Panc1 (cell line): Measurements from ENCODE around the gene CENPF. TPM values are rescaled to one million over a fixed set of nuclear protein-coding genes. Genes with fewer than 3 reads are reported as not detected.

Experiments
- ATAC-seq: fragments of 200-7000 bp; cut with Tn5 transposase; 2 replicates; pipeline ENCODE4 v1.9.1; 2020; ENCODE audit warnings: mild to moderate bottlenecking, moderate library complexity
- BruUV-seq: library from RNA; stranded (reverse); fragments of 400-500 nt; replicated peaks from 2 replicates; lab custom pipeline; 2021; lab: Mats Ljungman, UMichigan
- CTCF ChIA-PET: fragments of 300-600 bp; sonication (Branson Sonifier 250); formaldehyde crosslinking; loops from one replicate; lab custom pipeline; 2022; ENCODE audit warnings: antibody characterized with exemption; lab: Charles Lee
- POLR2A ChIA-PET: fragments of 300-600 bp; sonication (Branson Sonifier 250); formaldehyde crosslinking; loops from one replicate; lab custom pipeline; 2022; ENCODE audit warnings: antibody characterized with exemption; lab: Charles Lee
- DNase-seq: peaks from one replicate; pipeline ENCODE4 v3.0.0-alpha.2; 2010; ENCODE audit warnings: low read depth, low spot score
- H3K27ac ChIP-seq: 2 replicates; pipeline ENCODE4 v1.5.1; 2011; ENCODE audit warnings: mild to moderate bottlenecking, low read length, inconsistent platforms
- H3K27me3 ChIP-seq: fragments of 200-500 bp; sonication (Bioruptor generic); 2 replicates; pipeline ENCODE4 v1.6.0; 2014; ENCODE audit warnings: low read length, inconsistent platforms; ENCODE audit not compliant: control insufficient read depth, insufficient read depth
- H3K36me3 ChIP-seq: fragments of 200-500 bp; sonication (Bioruptor generic); 2 replicates; pipeline ENCODE4 v1.5.1; 2014; ENCODE audit warnings: inconsistent platforms, mild to moderate bottlenecking, low read length, moderate library complexity; ENCODE audit not compliant: control insufficient read depth, insufficient read depth
- H3K4me1 ChIP-seq: 2 replicates; pipeline ENCODE4 v1.5.1; 2011; ENCODE audit warnings: inconsistent platforms, mild to moderate bottlenecking, low read length, moderate library complexity; ENCODE audit not compliant: control insufficient read depth, insufficient read depth
- H3K4me3 ChIP-seq, 2 experiments: 2 replicates each; pipeline ENCODE4 v1.5.1; 2011 to 2012; ENCODE audit warnings: low read depth in 2 of 2, low read length in 2 of 2, mild to moderate bottlenecking in 2 of 2, inconsistent platforms in 1 of 2, moderate library complexity in 1 of 2
- H3K9me3 ChIP-seq: fragments of 200-500 bp; sonication (Bioruptor generic); 2 replicates; pipeline ENCODE4 v1.5.1; 2014; ENCODE audit warnings: low read depth, mild to moderate bottlenecking, inconsistent platforms, low read length, moderate library complexity; ENCODE audit not compliant: control insufficient read depth, insufficient read depth
- CTCF ChIP-seq: fragments of 450-650 bp; IDR thresholded peaks from 2 replicates; pipeline ENCODE4 v1.5.1; 2017; ENCODE audit warnings: mild to moderate bottlenecking
- POLR2AphosphoS5 ChIP-seq: IDR thresholded peaks from 2 replicates; pipeline ENCODE4 v1.6.1; 2012; ENCODE audit warnings: mild to moderate bottlenecking, low read depth, low read length, moderate library complexity
- REST ChIP-seq, 2 experiments: IDR thresholded peaks; 2 replicates each; pipeline ENCODE4 v1.6.1; 2011 to 2012; ENCODE audit warnings: low read depth in 2 of 2, control low read depth in 1 of 2, low read length in 1 of 2, mild to moderate bottlenecking in 1 of 2, moderate library complexity in 1 of 2; ENCODE audit not compliant: insufficient read depth in 1 of 2
- SIN3A ChIP-seq: IDR thresholded peaks from 2 replicates; pipeline ENCODE4 v1.6.1; 2012; ENCODE audit warnings: low read depth, mild to moderate bottlenecking, low read length, moderate library complexity, borderline replicate concordance; ENCODE audit not compliant: insufficient read depth
- TCF7L2 ChIP-seq: IDR thresholded peaks from 2 replicates; pipeline ENCODE4 v1.6.1; 2011; ENCODE audit warnings: mild to moderate bottlenecking, low read depth, low read length, inconsistent platforms
- in situ Hi-C: cut with HindIII; loops from 2 replicates; pipeline ENCODE4 v1.10.0; 2016; ENCODE audit warnings: low sequenced_read_pairs, low pct_unique_long_range_greater_than_20kb
- intact Hi-C: fragments of 100-400 bp; cut with micrococcal nuclease; formaldehyde crosslinking; loops from one replicate; pipeline ENCODE4 v1.10.0; 2022; ENCODE audit not compliant: unreplicated experiment
- total RNA-seq: library from RNA; stranded (reverse); gene quantifications from one replicate; pipeline ENCODE4 v1.2.1, GENCODE V29; 2021; ENCODE audit not compliant: unreplicated experiment

CENPF gene
- total RNA-seq, 1 experiment from 2014 or later = 156 TPM

DNA sequence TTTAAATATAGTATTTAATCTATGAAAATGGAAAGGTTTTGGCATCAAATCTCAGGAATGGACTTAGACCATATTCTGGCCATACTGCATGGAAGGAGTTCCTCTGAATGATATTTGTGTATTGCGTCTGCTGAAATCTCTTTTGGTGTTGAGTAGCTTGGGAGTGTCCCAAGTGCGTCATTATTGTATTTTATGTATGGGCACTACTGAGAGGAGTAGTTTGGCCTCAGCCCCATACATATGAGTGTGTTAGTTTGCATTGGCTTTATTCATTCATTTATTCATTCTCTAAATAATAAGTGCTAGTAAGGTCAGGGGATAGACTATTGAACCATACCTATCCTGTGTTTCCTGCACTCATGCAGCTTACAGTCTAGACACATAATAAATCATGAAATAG lies 46.6 kb downstream of the CENPF start:
- ATAC-seq (no peak), DNase-seq (no peak)
- H3K9me3 ChIP-seq = no peaks in the 10 kb centered on the region
- peaks cover 65% of the 10 kb centered on the region for H3K36me3 ChIP-seq
- TF ChIP-seq TCF7L2 (no peak), REST (IDR thresholded peaks at IDR 0.05; ENCODE audit: insufficient read depth in 1 of 2, low read depth in 2 of 2, low read length in 1 of 2) (no peak), CTCF (no peak), POLR2AphosphoS5 (no peak), SIN3A (no peak)
- POLR2A ChIA-PET = no interaction called here
- in situ Hi-C loops (no loop called here), intact Hi-C loops (no loop called here)
- H3K4me1 ChIP-seq = no peaks in the 10 kb centered on the region
- H3K27ac ChIP-seq = no peak overlapping the region
- no peaks in the 10 kb centered on the region for H3K27me3 ChIP-seq
- no TSS peak for BruUV-seq
- CTCF ChIA-PET = no interaction called here
- H3K4me3 ChIP-seq = no peak overlapping the region

GRCh38 chr1:214650664-214651063 lies 47.7 kb downstream of the CENPF start:
- BruUV-seq = no TSS peak
- no peaks in the 10 kb centered on the region for H3K9me3 ChIP-seq
- no peaks in the 10 kb centered on the region for H3K4me1 ChIP-seq
- DNase-seq = no peak
- TF ChIP-seq TCF7L2 = no peak
- no peak for TF ChIP-seq REST (IDR thresholded peaks at IDR 0.05; ENCODE audit: insufficient read depth in 1 of 2, low read depth in 2 of 2, low read length in 1 of 2)
- no peak for TF ChIP-seq SIN3A
- no peak for TF ChIP-seq POLR2AphosphoS5
- no peak for TF ChIP-seq CTCF
- peaks cover 62% of the 10 kb centered on the region for H3K36me3 ChIP-seq
- intact Hi-C loops = no loop called here
- H3K27ac ChIP-seq = no peak overlapping the region
- ChIA-PET POLR2A (no interaction called here), CTCF (no interaction called here)
- no peaks in the 10 kb centered on the region for H3K27me3 ChIP-seq
- H3K4me3 ChIP-seq = no peak overlapping the region
- no peak for ATAC-seq
- in situ Hi-C loops = no loop called here
